DMS153 treated with DMSO at 0.1 percent for 48 hours (cell line): Measurements from ENCODE around the gene PCDH9.

Source experiments
- DNase-seq: peaks from one replicate; lab custom pipeline; 2025; ENCODE audit not compliant: unreplicated experiment; lab: John Stamatoyannopoulos, UW

PCDH9 gene, protein sequence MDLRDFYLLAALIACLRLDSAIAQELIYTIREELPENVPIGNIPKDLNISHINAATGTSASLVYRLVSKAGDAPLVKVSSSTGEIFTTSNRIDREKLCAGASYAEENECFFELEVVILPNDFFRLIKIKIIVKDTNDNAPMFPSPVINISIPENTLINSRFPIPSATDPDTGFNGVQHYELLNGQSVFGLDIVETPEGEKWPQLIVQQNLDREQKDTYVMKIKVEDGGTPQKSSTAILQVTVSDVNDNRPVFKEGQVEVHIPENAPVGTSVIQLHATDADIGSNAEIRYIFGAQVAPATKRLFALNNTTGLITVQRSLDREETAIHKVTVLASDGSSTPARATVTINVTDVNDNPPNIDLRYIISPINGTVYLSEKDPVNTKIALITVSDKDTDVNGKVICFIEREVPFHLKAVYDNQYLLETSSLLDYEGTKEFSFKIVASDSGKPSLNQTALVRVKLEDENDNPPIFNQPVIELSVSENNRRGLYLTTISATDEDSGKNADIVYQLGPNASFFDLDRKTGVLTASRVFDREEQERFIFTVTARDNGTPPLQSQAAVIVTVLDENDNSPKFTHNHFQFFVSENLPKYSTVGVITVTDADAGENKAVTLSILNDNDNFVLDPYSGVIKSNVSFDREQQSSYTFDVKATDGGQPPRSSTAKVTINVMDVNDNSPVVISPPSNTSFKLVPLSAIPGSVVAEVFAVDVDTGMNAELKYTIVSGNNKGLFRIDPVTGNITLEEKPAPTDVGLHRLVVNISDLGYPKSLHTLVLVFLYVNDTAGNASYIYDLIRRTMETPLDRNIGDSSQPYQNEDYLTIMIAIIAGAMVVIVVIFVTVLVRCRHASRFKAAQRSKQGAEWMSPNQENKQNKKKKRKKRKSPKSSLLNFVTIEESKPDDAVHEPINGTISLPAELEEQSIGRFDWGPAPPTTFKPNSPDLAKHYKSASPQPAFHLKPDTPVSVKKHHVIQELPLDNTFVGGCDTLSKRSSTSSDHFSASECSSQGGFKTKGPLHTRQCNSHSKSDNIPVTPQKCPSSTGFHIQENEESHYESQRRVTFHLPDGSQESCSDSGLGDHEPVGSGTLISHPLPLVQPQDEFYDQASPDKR (N-terminal part only)

DNA sequence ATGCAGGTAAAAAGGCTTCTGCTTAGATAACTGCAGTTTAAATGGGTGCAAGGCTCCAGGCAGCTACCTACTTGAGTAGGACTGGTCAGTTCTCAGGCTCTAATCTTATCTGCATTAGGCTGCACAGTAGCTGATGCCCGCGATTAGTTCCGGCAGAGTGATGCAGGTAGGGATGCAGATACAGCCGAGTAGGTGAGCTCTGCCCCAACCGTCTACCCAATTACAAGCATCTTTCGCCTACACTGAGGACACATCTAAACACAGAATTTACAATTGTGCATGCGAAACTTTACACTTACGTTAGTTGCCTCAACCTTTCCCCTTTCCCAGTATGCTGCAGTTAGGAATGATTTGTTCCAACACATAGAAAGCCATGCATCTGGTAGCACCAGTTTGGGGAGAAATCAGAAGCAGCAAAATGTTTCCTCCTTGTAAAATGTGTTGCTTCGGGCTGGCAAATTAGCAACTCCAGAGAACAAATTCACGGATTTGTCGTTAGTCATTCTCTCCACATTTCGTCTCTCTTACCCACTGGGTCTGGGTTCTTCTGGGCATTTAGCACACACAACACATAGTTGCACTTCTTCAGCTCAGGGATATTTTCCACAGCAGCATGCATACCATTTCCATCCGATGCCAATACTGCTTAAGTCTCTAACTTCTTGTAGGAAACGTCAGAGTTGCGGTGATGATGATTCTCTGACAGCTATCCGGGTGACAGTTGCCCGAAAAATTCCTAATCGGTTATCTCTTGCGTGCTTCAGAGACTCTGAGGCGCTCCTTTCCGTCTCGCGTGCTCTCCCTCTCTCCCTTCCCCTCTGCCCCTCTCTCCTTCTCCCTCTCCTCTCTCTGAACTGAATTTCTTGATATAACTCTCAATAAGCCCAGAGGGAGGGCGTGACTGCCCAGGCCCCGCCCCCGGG lies at the start of gene PCDH9:
Gene PCDH9, minus strand, starts transcription at position 856 of the 923 bp plus-strand sequence. CDS start 1,896 bp downstream, outside the sequence.
- DNase-seq = no peak

DNA sequence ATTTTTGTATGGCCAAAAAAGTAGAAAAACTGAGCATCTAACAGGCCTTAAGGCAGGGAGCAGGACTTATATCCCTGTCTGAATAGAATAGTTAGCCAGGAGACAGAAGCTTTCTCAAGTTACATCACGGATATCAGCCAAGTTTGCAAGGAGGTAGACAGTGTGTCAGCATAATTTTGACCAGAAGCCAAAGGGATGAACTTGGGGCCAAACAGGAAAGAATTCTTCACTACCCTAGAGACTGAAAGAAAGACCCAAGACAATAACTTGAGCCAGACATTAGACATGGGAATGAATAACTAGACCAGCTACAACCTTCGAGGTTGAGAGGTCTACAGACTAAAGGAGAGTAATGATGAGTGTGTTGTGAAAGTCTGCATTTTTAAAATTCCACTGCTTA lies 48.1 kb upstream of the PCDH9 start:
- DNase-seq = no peak

DNA sequence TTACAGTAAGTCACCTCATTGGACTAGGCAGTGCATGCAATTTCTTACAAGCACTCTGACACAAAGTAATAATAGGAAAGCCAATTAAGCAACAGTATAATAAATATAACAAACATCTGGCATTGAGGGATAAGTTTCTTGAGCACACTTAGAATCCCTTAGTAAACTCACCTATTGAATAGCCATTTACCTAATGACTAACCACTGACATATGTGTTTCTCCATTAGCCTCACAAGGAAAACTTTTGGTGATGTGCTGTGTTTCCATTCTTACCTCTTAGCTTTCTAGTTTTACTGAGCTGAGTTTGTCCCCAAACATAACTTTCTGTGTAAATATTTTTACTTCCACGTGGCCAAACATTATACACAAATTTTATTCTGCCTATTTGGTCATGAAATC lies 47.4 kb upstream of the PCDH9 start:
- DNase-seq = no peak

DNA sequence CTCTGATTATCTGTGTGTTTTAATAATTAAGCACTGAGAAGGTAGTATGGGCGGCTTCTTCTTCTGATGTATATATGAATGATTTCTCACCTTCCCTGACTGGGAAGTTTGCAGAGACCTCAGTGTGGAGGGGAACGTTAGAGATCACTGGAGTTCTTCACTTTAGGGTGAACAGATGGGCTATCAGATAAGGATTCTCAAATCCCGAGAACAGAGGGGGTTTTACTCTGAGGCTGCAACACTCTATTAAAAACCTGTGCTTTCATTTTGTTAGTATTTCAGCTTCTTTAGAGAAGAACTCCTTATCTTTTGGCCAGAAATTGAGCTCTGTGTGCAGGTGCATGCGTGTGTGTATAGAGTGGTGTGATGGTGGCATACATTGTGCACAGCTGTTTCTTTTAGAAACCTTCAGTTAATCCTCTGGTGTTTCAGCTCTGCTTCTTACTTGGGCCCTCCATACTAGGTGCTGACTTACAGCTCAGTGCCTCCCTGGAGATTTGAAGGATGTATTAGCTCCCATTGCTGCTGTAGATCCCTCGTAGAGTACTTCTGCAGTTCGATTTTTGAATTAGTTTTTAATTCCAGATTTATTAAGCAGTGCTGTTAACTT lies 45.3 kb upstream of the PCDH9 start:
- no peak for DNase-seq

DNA sequence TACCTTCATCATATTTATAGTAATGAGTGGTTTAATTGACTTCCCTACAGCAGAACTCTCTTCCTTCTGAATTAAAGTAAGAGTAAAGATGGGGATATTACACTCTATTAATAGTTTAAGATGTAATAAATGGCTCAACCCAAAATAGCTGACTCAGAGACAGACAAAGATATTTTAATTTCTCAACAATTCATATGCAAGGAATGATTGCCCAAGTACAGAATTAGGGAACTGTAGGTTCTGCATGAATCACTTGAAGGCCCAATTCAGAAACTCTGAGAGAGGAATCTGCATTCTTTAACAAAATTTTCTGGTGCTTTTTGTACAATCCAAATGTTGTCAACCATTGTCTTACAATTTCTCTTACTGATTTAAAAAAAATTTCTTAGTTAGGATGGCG lies 42.9 kb upstream of the PCDH9 start:
- DNase-seq = no peak

DNA sequence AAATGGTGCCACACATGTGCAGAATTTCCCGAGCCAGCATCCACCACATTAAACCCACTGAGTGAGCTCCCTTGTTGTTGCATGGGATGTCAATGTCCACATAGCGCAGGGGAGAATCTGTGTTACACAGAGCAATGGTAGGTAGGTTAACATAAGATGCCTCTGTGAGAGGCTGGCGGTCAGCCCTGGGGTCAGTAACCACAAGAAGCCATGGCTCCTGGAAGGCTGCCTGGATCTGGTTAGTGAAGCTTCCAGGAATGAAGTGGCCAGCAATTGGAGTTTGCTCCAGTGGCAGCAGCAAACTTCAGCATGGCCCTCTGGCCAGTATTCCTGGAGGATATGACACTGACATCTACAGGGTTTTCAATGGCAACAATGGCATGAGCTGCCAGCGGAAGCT lies 37.0 kb upstream of the PCDH9 start:
- DNase-seq = no peak

DNA sequence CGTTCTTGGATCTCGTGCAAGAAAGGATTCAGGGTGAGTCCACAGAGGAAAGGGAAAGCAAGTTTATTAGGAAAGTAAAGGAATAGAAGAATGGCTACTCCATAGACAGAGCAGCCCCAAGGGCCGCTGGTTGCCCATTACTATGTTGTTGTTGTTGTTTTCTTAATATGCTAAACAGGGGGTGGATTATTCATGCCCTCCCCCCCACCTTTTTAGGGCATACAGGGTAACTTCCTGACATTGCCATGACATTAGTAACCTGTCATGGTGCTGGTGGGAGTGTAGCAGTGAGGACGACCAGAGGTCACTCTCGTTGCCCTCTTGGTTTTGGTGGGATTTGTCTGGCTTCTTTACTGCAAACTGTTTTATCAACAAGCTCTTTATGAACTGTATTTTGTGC lies 29.1 kb upstream of the PCDH9 start:
- DNase-seq = no peak

DNA sequence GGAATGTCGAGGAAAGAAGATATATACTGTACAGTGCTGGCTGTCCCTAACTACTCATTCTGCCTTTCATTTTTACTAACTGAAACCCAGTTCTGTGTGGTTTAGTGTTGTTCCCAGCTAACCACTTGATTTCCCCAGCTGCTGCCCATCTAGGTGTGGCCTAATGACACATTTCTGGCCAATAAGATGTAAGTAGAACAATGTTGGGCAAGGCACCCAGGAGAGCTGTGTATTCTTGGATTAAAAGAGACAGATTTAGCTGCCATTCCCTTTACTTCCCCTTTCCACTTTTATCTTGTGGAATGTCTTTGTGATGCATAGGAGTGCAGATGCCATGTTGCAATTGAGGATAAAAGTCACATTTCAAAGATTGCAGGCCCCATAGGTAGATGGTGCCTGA lies 28.3 kb upstream of the PCDH9 start:
- no peak for DNase-seq

DNA sequence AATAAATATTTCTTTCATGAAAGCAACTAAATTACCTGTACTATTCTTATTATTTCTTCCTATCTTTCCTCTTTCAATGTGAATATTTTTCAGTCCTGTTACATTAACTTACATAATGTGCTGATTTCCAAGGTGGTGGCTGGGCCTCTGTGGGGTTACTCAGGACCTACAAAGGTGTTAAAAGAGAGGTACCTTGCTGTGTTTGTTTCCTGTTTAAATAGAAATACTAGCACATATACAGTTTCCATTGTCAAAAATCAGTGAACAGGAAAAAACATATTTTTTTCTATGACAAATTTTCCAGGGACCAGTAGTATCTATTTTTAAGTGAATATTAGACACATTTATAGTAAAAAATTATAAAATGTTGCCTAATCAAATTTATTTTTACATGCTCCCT lies 8.7 kb upstream of the PCDH9 start:
- no peak for DNase-seq

DNA sequence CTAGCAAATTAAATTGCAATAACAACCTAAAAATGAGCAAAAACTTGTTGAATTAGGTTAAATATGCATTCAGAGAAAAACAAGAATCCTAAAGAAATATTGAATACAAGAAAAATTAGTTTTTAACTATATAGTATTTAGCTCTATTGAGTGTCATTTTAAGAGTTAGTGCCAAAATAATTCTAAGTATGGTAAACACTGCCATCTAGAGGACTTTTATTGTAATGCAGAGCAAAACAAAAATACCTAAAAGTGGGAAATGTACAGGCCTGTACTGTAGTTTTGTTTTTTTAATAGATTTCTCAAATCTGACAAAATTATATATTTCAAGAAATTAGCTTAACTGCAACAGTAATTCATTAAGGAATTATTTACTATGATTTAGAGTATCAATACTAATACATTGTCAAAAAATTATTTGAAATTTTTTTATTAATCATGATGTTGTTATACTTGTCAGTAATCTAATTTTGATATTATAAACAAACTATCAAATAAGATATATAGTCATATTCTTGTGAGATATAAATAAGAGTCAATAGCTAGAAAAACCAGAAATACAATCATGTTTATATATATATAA lies 8.2 kb upstream of the PCDH9 start:
- peak; percentile 41 for DNase-seq

DNA sequence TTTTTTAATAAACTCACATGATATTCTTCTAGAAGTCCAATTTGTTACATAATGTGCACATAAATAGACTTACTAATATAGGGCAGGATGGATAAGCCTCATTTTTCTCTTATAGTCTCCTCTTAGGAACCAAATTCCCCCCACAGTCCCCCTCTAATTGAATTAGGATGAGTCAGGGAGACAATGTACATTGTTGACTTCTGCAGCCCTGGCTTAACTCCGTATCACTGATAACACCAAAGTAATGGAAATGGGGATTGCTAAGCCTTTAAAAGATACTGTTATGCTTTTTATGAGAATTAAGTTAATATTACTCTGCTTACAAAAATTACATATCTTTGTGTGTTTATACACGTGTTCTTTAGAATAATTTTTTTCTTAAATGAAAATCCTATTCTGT lies 5.1 kb upstream of the PCDH9 start:
- no peak for DNase-seq

DNA sequence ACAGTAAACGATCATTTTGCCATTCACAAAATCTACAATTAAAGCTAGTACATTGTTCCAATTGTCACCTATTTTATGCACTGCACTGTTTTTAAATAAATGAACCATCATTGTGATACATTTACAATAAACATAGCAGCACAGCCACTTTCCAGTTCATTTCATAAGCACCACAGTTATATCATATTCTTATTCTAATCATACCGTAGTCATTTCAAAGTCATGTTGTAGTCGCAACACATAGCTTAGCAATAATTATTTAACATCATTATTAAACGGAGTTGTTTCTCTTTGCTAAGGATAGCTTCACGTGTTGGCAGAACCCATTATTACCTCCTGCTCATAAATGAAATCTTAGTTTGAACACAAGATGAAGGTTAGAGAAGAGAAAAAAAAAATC lies 2.2 kb upstream of the PCDH9 start:
- DNase-seq = no peak

DNA sequence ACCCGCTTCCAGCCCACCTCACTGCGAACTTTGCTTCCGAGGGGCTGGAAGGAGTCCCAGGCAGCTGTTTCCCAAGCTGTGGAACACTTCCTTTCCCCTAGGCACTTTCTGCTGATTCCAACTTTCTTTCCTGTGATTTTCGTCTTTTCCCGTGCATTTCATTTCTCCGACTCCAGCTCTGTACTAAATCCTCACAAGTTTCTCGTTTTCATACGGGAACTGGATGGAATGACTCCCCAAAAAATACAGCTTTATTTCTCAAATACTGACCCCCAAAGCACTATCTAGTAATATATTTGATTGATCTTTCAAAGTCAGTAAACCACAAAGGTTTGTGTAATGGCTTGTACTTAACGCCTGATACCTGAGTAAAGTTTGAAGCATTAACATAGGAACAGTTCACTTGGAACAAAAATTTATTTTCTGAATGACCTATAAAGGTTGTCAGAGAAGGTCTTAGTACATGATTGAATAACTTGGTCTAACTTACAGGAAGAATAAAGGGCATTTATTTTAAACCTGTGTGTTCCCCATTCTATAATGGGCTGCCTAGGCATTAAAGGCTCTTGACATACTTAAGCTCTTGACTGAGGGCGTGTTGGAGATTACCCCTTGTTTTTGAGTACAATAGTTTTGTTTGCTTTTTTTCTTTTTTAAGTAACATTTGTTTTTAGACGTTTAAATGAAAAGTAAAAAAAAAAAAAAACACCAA lies 1.3 kb upstream of the PCDH9 start:
- no peak for DNase-seq

DNA sequence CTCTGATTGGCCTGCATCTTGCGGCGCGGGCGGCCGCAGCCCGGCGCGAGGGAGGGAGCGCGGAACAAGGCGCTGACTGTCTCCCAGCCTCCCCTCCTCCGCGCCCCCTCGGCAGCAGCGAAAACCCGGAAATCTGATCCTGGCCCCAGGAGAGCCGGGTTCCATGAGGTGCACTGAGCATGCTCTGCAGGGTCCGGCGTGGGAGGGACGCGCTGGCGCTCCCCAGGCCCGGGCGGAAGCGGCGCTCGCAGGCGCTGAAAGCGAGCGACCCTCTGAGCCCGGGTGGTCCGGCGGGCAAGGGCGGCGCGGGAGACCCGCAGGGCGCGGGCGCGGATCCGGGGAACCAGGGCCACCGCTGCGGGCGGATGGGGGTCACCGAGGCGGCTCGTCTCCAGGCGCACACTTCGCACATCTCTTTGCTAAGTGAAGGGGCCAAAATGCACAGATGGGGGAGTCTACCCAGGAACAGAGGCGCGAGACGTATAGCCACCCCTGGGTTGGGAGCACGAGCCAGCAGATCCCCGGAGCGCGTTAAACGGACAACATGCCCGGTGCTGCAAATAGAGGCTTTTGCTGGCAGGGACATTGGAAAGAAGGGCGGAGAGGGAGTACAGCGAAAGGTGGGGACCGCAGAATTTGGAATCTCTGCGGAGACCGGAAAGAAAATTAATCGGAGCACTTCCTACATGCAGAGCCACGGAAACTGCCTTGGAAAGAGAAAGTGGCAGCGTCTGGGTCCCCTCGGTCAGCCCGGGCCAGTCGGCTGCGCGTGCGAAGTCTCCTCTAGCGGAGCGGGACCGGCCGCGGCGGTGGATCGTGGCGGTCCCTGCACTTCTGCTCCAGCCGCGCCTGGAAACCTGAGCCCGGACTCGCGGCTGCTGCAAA lies 510 bp upstream of the PCDH9 start:
- DNase-seq = peak; percentile 87

DNA sequence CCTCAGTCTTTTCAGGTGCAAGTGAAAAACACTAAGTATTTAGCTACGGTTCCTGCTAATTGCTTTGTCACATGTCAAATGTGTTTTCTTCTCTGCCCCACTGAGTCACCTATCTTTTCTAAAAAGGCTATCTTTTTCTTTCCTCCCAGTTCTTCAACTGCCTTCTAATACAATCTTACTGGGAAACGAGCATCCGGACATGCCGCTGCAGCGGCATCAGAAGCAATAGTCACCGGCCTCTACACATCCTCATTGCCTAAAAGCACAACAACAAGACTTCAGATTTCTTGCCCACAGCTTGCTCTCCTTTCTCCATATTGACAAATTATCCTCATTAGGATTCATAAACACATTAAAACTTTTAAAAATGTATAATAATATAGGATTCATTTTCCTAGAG lies 1.2 kb downstream of the PCDH9 start:
- DNase-seq = no peak

DNA sequence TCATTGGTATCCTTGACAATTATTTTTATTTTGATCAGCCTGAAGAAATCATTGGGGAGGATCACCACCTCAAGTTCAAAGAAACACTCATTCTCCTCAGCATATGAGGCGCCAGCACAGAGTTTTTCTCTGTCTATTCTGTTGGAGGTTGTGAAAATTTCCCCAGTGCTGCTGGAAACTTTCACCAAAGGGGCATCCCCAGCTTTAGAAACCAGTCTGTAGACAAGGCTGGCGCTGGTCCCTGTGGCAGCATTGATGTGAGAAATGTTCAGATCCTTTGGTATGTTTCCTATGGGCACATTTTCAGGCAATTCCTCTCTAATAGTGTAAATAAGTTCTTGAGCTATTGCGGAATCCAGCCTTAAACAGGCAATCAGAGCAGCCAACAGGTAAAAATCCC lies 2.1 kb downstream of the PCDH9 start:
- no peak for DNase-seq

DNA sequence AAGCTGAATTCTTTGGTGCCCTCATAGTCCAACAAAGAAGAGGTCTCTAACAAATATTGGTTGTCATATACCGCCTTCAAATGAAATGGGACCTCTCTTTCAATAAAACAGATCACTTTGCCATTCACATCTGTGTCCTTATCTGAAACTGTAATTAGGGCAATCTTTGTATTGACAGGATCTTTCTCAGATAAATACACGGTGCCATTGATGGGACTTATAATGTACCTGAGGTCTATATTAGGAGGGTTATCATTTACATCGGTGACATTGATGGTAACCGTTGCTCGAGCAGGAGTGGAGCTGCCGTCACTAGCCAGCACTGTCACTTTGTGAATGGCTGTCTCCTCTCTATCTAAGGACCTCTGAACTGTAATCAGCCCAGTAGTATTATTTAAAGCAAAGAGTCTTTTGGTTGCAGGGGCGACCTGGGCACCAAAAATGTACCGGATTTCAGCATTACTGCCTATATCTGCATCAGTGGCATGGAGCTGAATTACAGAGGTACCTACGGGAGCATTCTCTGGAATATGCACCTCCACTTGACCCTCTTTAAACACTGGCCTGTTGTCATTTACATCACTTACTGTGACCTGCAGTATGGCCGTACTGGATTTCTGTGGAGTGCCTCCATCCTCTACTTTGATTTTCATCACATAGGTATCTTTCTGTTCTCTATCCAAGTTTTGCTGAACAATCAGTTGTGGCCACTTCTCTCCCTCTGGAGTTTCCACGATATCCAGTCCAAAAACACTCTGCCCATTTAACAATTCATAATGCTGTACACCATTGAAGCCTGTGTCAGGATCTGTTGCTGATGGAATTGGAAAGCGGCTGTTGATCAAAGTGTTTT lies 2.8 kb downstream of the PCDH9 start:
- no peak for DNase-seq
